Central memory CD8-positive, alpha-beta T cell (primary cell): ENCODE results near the gene TSPAN14.
A peak's percentile ranks its signal among the peaks of the same experiment; 100 is the strongest.

ENCODE experiments used
- ATAC-seq: fragments of 150-1000 bp; cut with Tn5 transposase; replicated peaks from 2 replicates; pipeline ENCODE4 v1.10.0; 2022; ENCODE audit warnings: mild to moderate bottlenecking, moderate FRiP score, moderate number of reproducible peaks; ENCODE audit not compliant: poor library complexity, severe bottlenecking; ENCODE audit errors: extremely low read depth
- DNase-seq, 2 donors: peaks; one replicate each; pipeline ENCODE4 v3.0.0; 2021; ENCODE audit warnings: low spot score in 2 of 2
- H3K27ac Mint-ChIP-seq: one replicate; pipeline ENCODE4 v1.8.0; 2022; ENCODE audit warnings: low read depth, mild to moderate bottlenecking, moderate library complexity, mixed read lengths
- H3K27me3 Mint-ChIP-seq: one replicate; pipeline ENCODE4 v1.8.0; 2022; ENCODE audit warnings: mixed read lengths
- H3K36me3 Mint-ChIP-seq: one replicate; pipeline ENCODE4 v1.8.0; 2022; ENCODE audit warnings: mild to moderate bottlenecking, moderate library complexity, mixed read lengths; ENCODE audit not compliant: insufficient read depth
- H3K4me1 Mint-ChIP-seq: one replicate; pipeline ENCODE4 v1.8.0; 2022; ENCODE audit warnings: mixed read lengths
- H3K4me3 Mint-ChIP-seq: one replicate; pipeline ENCODE4 v1.8.0; 2022; ENCODE audit warnings: mild to moderate bottlenecking, moderate library complexity, mixed read lengths
- H3K9me3 Mint-ChIP-seq: one replicate; pipeline ENCODE4 v1.8.0; 2022; ENCODE audit warnings: mixed read lengths

The TSPAN14 gene

GRCh38 chr10:80484676-80485075 is 30.6 kb downstream of the TSPAN14 start:
- no peak for DNase-seq
- H3K36me3 Mint-ChIP-seq, result peaks cover 42% of the 10 kb centered on the region
- H3K4me3 Mint-ChIP-seq, result peak overlapping the region; percentile 66
- peaks cover 94% of the 10 kb centered on the region for H3K4me1 Mint-ChIP-seq
- no peaks in the 10 kb centered on the region for H3K9me3 Mint-ChIP-seq
- peak overlapping the region; percentile 74 for H3K27ac Mint-ChIP-seq
- no peaks in the 10 kb centered on the region for H3K27me3 Mint-ChIP-seq
- ATAC-seq, result no peak

GRCh38 chr10:80485076-80485945 is 31.2 kb downstream of the TSPAN14 start:
- no peaks in the 10 kb centered on the region for H3K9me3 Mint-ChIP-seq

GRCh38 chr10:80485946-80486764 is 32.0 kb downstream of the TSPAN14 start:
- Mint-ChIP-seq H3K36me3 (peaks cover 51% of the 10 kb centered on the region), H3K9me3 (no peaks in the 10 kb centered on the region), H3K27me3 (no peaks in the 10 kb centered on the region), H3K27ac (peak overlapping the region; percentile 74), H3K4me3 (peak overlapping the region; percentile 66), H3K4me1 (peaks cover 96% of the 10 kb centered on the region)
- DNase-seq (no peak), ATAC-seq (no peak)

More at GRCh38 chr10:80485076-80485945, 31.2 kb downstream of the TSPAN14 start:
- Mint-ChIP-seq H3K36me3 (peaks cover 47% of the 10 kb centered on the region), H3K4me3 (peak overlapping the region; percentile 66), H3K4me1 (peaks cover 96% of the 10 kb centered on the region), H3K27ac (peak overlapping the region; percentile 74), H3K27me3 (no peaks in the 10 kb centered on the region)
- no peak for DNase-seq
- no peak for ATAC-seq

- H3K9me3 Mint-ChIP-seq, result no peaks in the 10 kb centered on the region
- ATAC-seq (no peak), DNase-seq (no peak)
- no peaks in the 10 kb centered on the region for H3K27me3 Mint-ChIP-seq
- peaks cover 46% of the 10 kb centered on the region for H3K36me3 Mint-ChIP-seq
- peak overlapping the region; percentile 66 for H3K4me3 Mint-ChIP-seq
- H3K4me1 Mint-ChIP-seq, result peaks cover 96% of the 10 kb centered on the region
- H3K27ac Mint-ChIP-seq, result peak overlapping the region; percentile 74
Observed at GRCh38 chr10:80486785-80487420, 32.8 kb downstream of the TSPAN14 start.

DNA sequence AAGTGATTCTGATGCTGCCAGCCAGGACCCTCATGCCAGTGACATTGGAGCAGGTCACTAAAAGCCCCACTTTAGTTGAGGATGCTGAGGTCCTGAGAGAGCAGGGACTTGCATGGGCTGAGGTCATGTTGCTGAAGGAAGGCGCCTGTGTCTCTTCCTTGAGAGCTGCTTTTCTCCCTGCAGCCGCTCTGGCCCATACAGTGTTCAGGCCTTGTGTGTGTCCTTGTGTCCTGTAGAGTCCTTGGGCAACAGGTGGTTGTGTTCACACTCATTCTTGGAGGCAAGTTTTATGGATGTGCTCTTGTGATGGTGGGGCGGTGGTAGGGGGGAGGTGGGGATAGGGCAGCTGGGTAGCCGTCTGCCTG is 33.3 kb downstream of the TSPAN14 start:
- Mint-ChIP-seq H3K27me3 (no peaks in the 10 kb centered on the region), H3K9me3 (no peaks in the 10 kb centered on the region), H3K4me3 (peak overlapping the region; percentile 66), H3K27ac (peak overlapping the region; percentile 93), H3K36me3 (peaks cover 46% of the 10 kb centered on the region), H3K4me1 (peaks cover 97% of the 10 kb centered on the region)
- DNase-seq, result no peak
- peak; percentile 1 for ATAC-seq

DNA sequence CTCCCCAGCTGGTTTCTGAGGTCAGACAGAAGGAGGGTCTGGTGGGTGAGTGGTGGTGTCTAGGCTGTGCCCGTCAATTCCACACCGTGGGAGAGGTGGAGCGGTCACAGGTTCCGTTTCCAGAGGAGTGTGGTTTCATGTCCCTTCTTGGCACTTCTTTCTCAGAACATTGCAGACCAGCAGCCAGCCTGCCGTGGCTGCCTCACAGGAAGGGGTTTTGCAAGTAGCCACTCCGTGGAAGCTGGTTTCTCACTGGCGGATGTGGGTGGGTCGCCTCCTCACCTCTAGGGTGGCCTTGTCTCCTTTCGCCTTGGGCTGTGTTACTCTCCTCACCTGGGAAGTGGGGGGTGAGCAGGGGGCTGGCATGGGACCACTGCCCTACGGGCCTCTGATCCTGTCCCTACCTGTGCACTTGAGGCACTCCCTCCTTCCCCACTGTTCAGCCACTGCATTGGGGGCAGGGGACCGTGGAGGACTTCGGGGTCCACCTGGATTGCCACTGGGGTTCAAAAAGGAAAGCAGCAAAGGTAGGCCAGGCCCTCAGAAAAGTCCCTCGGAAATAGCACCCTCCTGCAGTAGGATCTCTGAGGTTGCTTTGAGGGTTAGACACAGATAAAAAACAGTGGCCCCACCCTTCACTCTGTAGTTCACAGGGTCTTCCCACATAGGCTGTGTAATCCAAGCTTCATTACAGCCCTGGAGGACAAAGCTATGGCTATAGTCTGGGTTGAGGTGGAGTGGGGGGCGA is 33.9 kb downstream of the TSPAN14 start:
- H3K36me3 Mint-ChIP-seq, result peaks cover 41% of the 10 kb centered on the region
- peak overlapping the region; percentile 66 for H3K4me3 Mint-ChIP-seq
- ATAC-seq, result peak; percentile 77
- H3K27me3 Mint-ChIP-seq, result no peaks in the 10 kb centered on the region
- peak; percentile 57 to 68 for DNase-seq
- peak overlapping the region; percentile 93 for H3K27ac Mint-ChIP-seq
- peaks cover 99% of the 10 kb centered on the region for H3K4me1 Mint-ChIP-seq
- H3K9me3 Mint-ChIP-seq, result no peaks in the 10 kb centered on the region

- H3K27ac Mint-ChIP-seq, result peak overlapping the region; percentile 93
- peaks cover 40% of the 10 kb centered on the region for H3K36me3 Mint-ChIP-seq
- peaks cover 99% of the 10 kb centered on the region for H3K4me1 Mint-ChIP-seq
Observed at GRCh38 chr10:80488539-80489066, 34.5 kb downstream of the TSPAN14 start.

DNA sequence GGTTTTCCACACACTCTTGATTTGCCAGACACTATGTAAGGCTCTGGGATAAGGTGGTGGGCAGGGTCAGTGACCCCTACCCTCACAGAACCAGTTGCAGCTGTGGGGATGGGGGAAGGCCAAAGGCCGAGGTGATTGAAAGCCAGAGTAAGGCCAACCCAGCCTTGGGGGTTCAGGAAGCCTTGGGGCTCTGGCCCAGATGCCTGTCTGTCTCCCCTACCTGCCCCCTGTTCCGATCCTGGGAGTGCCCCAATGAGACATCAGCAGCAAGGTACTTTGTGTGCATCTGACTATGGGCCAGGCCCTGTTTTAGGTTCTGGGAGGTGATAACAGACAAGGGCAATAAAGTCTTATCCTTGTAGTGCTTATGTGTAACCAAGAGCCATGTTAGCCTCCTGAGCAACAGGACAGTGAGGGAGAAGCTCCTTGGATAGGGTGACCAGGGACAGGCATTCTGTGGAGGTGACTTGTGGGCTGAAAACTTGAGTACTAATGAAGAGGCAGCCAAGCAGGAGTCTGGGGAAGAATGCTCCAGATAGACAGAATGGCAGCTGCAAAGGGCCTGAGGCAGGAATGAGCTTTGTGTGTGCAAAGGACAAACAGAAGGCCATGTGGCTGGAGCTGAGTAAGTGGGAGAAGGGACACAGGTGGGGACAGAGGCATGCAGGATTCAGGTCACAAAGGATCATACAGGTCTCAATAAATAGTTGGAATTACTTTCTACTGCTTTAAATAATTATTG is 35.4 kb downstream of the TSPAN14 start:
- DNase-seq (no peak), ATAC-seq (no peak)
- peak overlapping the region; percentile 58 for H3K27ac Mint-ChIP-seq
- peak overlapping the region; percentile 66 for H3K4me3 Mint-ChIP-seq
- no peaks in the 10 kb centered on the region for H3K27me3 Mint-ChIP-seq
- peaks cover 36% of the 10 kb centered on the region for H3K36me3 Mint-ChIP-seq
- H3K4me1 Mint-ChIP-seq, result peaks cover 99% of the 10 kb centered on the region
- H3K9me3 Mint-ChIP-seq, result no peaks in the 10 kb centered on the region

More at GRCh38 chr10:80488539-80489066, 34.5 kb downstream of the TSPAN14 start:
- ATAC-seq, result no peak
- Mint-ChIP-seq H3K4me3 (peak overlapping the region; percentile 66), H3K27me3 (no peaks in the 10 kb centered on the region), H3K9me3 (no peaks in the 10 kb centered on the region)
- no peak for DNase-seq

GRCh38 chr10:80491251-80492102 is 37.4 kb downstream of the TSPAN14 start:
- DNase-seq, result no peak
- Mint-ChIP-seq H3K27me3 (no peaks in the 10 kb centered on the region), H3K4me3 (peak overlapping the region; percentile 18), H3K9me3 (peaks cover 2% of the 10 kb centered on the region), H3K36me3 (peaks cover 38% of the 10 kb centered on the region), H3K4me1 (peaks cover 99% of the 10 kb centered on the region), H3K27ac (peak overlapping the region; percentile 8)
- ATAC-seq, result no peak

DNA sequence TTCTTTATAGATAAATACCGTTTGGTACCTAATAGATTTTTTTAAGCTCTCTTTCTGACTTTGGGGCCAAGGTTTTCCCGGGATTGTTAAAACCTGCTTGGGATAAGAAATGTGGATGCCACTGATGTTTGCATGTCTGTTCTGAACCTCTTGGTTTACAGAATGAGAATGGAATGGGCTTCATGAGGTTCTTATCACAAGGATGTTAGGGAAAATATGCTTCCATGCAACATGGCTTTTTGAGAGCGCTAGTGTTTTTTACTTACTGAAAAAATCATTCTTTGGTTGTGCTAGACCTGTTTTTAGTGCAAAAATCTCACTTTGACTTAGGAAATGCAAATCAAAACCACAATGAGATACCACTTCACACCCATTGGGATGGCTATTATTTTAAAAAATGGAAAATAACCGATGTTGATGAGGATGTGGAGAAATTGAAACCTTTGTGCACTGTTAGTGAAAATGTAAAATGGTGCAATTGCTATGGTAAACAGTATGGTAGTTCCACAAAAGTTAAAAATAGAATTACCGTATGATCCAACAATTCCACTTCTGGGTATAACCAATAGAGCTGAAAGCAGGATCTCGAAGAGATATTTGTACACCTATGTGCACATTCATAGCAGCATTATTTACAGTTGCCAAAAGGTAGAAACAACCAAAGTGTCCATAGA is 38.9 kb downstream of the TSPAN14 start:
- Mint-ChIP-seq H3K36me3 (peaks cover 38% of the 10 kb centered on the region), H3K9me3 (peaks cover 7% of the 10 kb centered on the region), H3K27ac (peak overlapping the region; percentile 82), H3K4me3 (peak overlapping the region; percentile 61), H3K27me3 (no peaks in the 10 kb centered on the region), H3K4me1 (peaks cover 99% of the 10 kb centered on the region)
- no peak for ATAC-seq
- no peak for DNase-seq
